GM12878 (cell line): ENCODE data around the gene MAB21L3. TPM values are rescaled to one million over a fixed set of nuclear protein-coding genes. Genes with fewer than 3 reads are reported as not detected.

Source experiments
- ASH2L ChIP-seq: fragments of 300-600, 200-600 bp; sonication (generic); IDR thresholded peaks from 2 replicates; pipeline ENCODE4 v1.6.1; 2017; ENCODE audit warnings: low read depth, mild to moderate bottlenecking, borderline replicate concordance
- CEBPB ChIP-seq, 2 experiments: fragments of 150-350 bp in 1 of 2; IDR thresholded peaks; 2 replicates each; pipeline ENCODE4 v1.6.1; 2012 to 2014; ENCODE audit warnings: low read depth in 2 of 2, low read length in 2 of 2, borderline replicate concordance in 1 of 2, inconsistent platforms in 1 of 2
- CHD1 ChIP-seq: IDR thresholded peaks from 2 replicates; pipeline ENCODE4 v1.6.1; 2012; ENCODE audit warnings: low read depth, low read length, improper control_type of control experiment
- E2F8 ChIP-seq: fragments of 450-650 bp; IDR thresholded peaks from 2 replicates; pipeline ENCODE4 v1.6.1; 2018; ENCODE audit warnings: mild to moderate bottlenecking, low read depth, moderate library complexity; ENCODE audit not compliant: partially characterized antibody
- FOS ChIP-seq: IDR thresholded peaks from 3 replicates; pipeline ENCODE4 v1.6.1; 2011; ENCODE audit warnings: borderline replicate concordance; ENCODE audit not compliant: insufficient read length; ENCODE audit errors: extremely low read depth
- IKZF1 ChIP-seq: fragments of 450-650 bp; conservative IDR thresholded peaks from 2 replicates; pipeline ENCODE4 v1.6.1; 2017; ENCODE audit warnings: antibody characterized with exemption, mild to moderate bottlenecking
- SKIL ChIP-seq: fragments of 450-650 bp; IDR thresholded peaks from 2 replicates; pipeline ENCODE4 v1.6.1; 2017; ENCODE audit warnings: mild to moderate bottlenecking, low read depth, inconsistent platforms; ENCODE audit not compliant: poor library complexity, severe bottlenecking
- SMAD5 ChIP-seq: IDR thresholded peaks from 2 replicates; pipeline ENCODE4 v1.6.1; 2016; ENCODE audit warnings: antibody characterized with exemption, low read depth
- SRF ChIP-seq, 2 experiments: IDR thresholded peaks; 2 replicates each; pipeline ENCODE4 v1.6.1; 2011; ENCODE audit warnings: low read depth in 2 of 2, low read length in 2 of 2, mild to moderate bottlenecking in 1 of 2, moderate library complexity in 1 of 2
- ZBED1 ChIP-seq: IDR thresholded peaks from 2 replicates; pipeline ENCODE4 v1.6.1; 2016; ENCODE audit warnings: borderline replicate concordance
- polyA plus RNA-seq, 11 experiments: library from polyadenylated mRNA; depleted of rRNA in 4 of 11; unstranded in 6 of 11; stranded (reverse) in 5 of 11; fragments of >200 nt; fragmentation: Nextera tagmentation in 4 of 11; fragmentation: Illumina TruSeq in 1 of 11; extraction: Ambion mirVana in 4 of 11; extraction: Trizol in 1 of 11; gene quantifications; 1 replicate in 1 of 11; 2 replicates in 10 of 11; pipeline versions ENCODE4 v1.2.1 to v1.2.3, GENCODE V29; 2011 to 2016; ENCODE audit warnings: inconsistent platforms in 2 of 11, missing spikeins in 2 of 11, low read depth in 1 of 11
- total RNA-seq, 4 experiments: library from RNA; depleted of rRNA in 3 of 4; stranded (reverse); fragments of >200 nt in 3 of 4; fragmentation: Illumina TruSeq in 1 of 4; extraction: Trizol in 1 of 4; gene quantifications; 2 replicates each; pipeline versions ENCODE4 v1.2.1 to v1.2.3, GENCODE V29; 2013 to 2021

Gene MAB21L3
- total and polyA plus RNA-seq, 10 of the 15 experiments (the other 5 are each of a cell fraction or from before 2014, with no cell fraction given) = 0.18 to 18.6 (median 1.3) TPM

GRCh38 chr1:116099919-116100318 is 11.3 kb upstream of the MAB21L3 start (continued):
- TF ChIP-seq SKIL (no peak), CHD1 (no peak), SMAD5 (no peak), ZBED1 (no peak), E2F8 (no peak), SRF (IDR thresholded peaks at IDR 0.05; ENCODE audit: low read depth in 2 of 2, low read length in 2 of 2) (no peak), IKZF1 (no peak), CEBPB (IDR thresholded peaks at IDR 0.05; ENCODE audit: borderline replicate concordance in 1 of 2, low read depth in 2 of 2, low read length in 2 of 2) (no peak), ASH2L (no peak), FOS (no peak)
